H4 (cell line): Measurements from ENCODE around the gene FRMPD4. TPM values are rescaled to one million over a fixed set of nuclear protein-coding genes. Genes with fewer than 3 reads are reported as not detected.

Experiments
- DNase-seq: peaks from one replicate; pipeline ENCODE4 v3.0.0-alpha.2; 2015; ENCODE audit warnings: low spot score
- total RNA-seq: library from RNA; depleted of rRNA; stranded (reverse); fragments of >200 nt; shearing (Covaris generic); gene quantifications from 2 replicates; pipeline ENCODE4 v1.2.3, GENCODE V29; 2014

Gene FRMPD4
- total RNA-seq, 1 experiment from 2014 or later: 0.08 TPM

- DNase-seq: no peak
Measured at GRCh38 chrX:12210971-12211370, 72.7 kb downstream of the FRMPD4 start.

- DNase-seq: no peak
Measured at GRCh38 chrX:12223650-12224049, 85.4 kb downstream of the FRMPD4 start.

- DNase-seq: no peak
Measured at GRCh38 chrX:12225107-12225506, 86.8 kb downstream of the FRMPD4 start.

- no peak for DNase-seq
Measured at GRCh38 chrX:12227412-12228041, 89.3 kb downstream of the FRMPD4 start.

DNA sequence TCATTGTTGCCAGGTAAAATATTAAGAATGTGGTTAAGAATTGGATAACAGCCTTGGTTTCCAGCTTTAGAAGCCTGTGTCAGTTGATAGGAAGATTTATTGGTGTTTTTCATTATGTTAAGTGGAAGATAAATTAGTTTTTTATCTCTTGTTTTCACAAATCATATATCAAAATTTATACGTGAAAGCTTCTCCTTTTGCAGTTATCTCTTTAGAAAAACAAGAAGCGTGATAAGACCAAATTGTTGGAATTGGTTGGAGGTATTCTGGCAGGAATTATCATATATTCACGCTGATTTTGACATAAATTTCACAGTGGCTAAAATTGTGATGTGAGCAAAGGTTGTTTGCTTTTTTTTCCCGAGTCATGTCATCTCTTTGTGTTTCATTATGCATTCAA, 90.6 kb downstream of the FRMPD4 start:
- no peak for DNase-seq

- DNase-seq: no peak
Measured at GRCh38 chrX:12229986-12230385, 91.7 kb downstream of the FRMPD4 start.

GRCh38 chrX:12234534-12235329, 96.5 kb downstream of the FRMPD4 start:
- no peak for DNase-seq

GRCh38 chrX:12236156-12236555, 97.9 kb downstream of the FRMPD4 start:
- DNase-seq: no peak

DNA sequence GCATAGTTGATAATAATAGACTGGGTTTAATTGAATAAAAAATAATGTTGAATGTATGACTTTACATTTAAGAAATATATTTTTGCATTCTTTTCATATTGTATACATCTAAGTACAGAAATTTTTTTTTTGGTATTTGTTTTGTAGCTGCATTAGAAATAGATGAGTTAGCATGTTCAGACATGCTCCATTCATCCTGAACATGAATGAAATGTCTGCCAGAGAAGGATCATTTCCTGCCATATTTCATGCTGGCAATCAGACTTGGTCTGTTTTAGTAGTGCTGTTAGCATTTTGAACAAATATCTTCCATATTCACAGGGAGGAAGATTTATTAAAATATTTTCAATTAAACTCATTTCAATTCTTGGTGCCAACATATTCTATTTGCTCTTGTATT, 98.9 kb downstream of the FRMPD4 start:
- no peak for DNase-seq

- DNase-seq: no peak
Measured at GRCh38 chrX:12237771-12238170, 99.5 kb downstream of the FRMPD4 start.

- no peak for DNase-seq
Measured at GRCh38 chrX:12239356-12240082, 101.2 kb downstream of the FRMPD4 start.

DNA sequence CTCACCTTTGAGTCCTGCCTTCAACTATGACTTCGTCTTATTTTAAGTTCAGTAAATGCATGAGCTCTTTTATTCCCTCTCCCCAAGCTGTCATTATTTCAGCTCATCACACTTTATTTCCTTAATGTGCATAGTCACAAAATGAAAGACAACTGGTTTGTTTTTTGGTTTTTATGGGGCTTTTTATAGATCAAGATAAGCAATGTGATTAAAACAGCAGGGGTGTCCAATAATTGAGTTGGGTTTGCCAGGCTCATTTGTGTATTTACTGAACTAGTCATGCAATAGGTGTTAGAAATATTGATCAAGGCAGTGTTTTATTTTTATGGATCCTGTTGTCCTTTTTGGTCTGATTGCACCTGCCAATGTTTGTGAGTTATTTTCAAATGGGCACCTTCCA, 102.2 kb downstream of the FRMPD4 start:
- no peak for DNase-seq

DNA sequence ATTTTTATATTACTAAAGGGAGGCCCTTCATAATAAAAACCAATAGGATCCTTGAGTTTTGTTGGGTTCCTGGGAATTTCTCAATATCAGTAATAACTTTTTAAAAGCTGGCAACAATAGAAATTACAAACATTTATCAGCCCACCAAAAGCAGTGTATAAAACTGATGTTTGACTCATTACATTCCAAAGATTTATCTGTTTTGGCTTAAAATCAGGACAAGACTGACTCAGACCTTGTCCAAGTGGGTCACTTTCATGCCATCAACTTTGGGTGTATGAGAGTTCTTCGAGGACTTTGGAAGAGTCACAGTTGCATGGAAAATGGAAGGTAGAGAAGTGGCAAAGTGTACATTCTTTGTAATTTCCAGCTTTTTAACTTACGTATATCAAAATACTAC, 102.8 kb downstream of the FRMPD4 start:
- no peak for DNase-seq

GRCh38 chrX:12245650-12246645, 107.7 kb downstream of the FRMPD4 start:
- peak; percentile 10 for DNase-seq

- DNase-seq: no peak
Measured at GRCh38 chrX:12249997-12250396, 111.7 kb downstream of the FRMPD4 start.

GRCh38 chrX:12263211-12263610, 124.9 kb downstream of the FRMPD4 start:
- DNase-seq: no peak

- DNase-seq: no peak
Measured at GRCh38 chrX:12269484-12269883, 131.2 kb downstream of the FRMPD4 start.

DNA sequence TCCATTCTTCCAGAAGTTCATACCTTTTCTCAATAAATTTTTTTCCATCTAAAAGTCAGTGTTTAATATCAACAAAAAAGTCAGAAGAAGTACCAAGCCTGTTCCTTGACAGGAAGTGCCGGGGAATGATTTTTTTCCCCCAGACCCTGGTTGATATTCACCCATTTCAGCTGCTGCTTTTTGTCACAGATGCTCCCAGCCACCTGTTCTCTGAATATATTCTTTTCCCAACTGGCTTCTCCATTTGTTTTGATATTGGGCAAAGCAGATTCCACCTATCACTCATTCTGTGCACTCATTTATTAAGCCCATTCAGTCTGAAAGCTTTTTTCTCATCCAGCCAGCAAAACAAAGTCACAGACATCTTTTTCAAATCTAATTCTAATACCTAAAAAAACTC, 139.9 kb downstream of the FRMPD4 start:
- no peak for DNase-seq

GRCh38 chrX:12282991-12283390, 144.7 kb downstream of the FRMPD4 start:
- no peak for DNase-seq

DNA sequence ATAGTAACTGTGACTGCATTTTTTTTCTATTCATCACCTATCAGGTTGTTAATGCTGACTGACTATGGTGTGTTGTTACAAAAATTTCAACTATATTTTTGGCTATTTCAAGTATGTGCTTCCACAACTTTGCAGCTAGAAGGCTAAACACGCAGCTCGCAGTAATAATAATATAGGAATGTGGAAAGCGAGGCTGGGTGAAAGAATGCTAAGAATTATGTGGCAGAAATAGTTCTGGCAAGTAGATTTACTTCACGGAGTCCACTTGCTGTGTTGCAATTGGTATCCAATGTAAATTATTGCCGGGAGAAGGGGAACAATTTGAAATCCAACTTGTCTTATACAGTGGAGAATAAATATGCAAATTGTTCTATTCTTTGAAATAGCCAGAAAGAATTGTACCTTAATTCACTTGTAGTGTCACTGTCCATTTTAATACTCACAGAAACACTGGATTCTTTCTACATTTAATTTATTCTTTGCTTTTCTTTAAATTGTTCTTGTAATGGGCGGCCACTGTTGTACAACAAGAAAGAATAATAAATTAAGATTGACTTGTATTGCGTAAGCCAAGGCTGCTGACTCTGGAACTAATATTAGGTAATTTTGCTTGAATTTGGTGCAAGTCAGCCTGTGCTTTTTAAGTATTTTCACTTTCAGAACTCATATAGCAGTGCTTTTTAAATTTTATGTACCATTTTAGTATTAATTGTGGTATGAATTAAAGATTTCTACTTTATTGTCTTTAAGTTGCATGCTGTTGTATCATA, 154.9 kb downstream of the FRMPD4 start:
- no peak for DNase-seq

DNA sequence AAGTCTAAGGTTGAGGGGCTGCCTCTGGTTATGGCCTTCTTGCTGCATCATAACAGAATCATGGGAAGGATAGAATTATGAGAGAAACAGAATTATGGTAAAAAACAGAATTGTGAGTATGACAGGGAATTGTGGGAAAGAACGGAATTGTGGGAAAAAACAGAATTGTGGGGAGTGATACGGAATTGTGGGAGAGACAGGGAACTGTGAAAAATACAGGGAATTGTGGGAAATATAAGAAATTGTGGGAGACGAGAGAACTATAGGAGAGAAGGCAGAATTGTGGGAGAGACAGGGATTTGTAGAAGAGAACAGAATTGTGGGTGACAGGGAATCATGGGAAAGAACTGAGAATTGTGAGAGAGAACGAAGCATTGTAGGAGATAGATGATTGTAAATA, 159.1 kb downstream of the FRMPD4 start:
- DNase-seq: no peak
